ENCODE results near the gene GRP.

GRP gene

DNA sequence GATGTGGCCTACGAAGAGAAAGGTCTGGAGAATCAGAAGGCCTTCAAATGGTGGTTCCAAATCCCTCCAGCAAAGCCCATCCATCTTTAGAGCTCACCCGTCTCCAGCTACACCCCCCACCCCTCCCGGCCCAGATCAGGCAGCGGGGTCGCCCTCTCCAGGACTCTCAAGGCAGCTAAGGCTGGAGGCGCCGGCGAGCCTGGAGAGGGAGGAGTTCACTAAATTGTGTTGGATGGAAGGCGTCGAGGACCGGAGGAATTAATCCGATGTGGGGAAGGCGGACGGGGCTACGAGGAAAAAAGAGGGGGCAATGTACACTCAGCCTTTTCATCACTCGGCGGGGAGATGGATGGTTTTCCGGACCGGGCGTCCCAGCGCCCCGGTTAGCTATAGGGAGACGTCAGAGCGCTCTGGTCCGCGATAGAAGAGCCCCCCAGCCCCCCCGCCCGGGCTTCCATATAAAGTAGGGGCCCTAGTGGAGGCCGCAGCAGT lies at the start of gene GRP:
Gene GRP (plus strand): TSS at position 487 of the 492 bp plus-strand sequence. CDS start 108 bp downstream, outside the sequence.
- no peak for DNase-seq (ENCODE audit: low read depth in 2 of 2)

DNA sequence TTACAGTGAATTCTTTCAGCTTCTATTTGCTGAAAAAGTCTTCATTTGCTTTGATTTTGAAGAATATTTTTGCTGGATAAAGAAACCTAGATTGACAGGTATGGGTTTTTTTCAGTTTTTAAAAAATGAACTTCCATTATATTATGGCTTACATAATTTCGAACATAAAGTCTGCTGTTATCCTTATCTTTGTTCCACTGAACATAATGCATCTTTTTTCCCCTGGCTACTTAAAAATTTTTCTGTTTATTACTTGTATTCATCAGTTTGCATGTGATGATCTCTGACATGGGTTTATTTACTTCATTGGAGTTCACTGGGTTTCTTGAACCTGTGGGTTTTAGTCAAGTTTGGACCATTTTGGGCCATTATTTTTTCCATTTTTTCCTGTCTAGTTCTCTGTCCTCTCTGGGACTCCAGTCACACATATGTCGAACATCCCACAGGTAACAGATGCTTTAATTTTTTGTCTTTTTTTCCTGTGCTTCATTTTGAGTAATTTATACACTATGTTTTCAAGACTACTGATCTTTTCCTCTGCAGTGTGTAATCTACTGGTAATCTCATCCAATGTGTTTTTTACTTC lies 47.2 kb upstream of the GRP start:
- no peak for DNase-seq (ENCODE audit: low read depth in 2 of 2)

DNA sequence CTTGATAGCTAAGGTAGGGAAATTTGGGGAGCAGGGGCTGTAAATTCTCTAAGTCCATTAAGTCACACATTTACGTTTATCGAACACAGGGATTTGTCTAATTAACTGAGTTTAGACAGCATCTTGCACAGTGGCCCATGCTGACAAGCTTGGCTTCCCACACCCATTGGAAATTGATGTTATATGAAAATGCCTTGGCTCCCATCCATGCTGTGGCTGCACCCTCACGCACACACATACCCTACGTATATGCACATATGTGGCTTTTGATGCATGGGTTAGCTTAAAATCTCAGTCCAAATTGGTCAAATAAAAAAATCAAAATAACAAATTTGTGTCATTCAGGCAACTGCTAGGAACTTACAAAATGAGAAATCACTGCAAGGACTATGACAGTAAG lies 42.5 kb upstream of the GRP start:
- no peak for DNase-seq (ENCODE audit: low read depth in 2 of 2)

DNA sequence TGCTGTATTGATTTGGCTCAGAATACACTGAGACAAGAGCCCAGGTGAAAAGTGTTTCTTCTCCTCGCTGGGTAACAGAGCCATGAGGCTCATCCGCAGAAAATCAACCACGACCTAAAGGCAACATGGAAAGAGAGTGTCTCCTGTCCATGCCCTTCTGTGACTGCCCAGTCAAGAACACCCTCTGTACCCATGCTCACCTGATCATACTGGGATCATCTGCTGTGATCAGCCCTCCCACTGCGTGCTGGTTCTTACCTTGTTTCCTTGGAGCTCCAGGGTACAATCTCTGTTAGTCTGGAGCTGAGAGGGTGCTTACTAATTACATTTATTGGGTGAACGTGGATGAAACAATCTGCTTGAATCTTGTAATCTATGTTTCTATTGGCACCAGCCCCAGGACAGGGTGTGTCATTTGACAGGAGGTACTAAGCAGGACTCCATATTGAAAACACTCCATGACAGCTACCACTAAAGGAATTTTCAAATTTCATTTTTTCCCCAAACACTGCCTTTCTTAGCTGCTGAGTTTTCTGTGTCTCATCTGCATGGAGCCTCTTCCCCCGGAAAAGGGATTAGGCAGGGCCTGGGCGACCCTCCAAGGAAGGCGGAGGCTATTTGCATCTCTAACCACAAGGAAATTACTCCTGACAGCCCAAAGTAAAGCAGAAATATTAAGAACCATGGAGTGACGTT lies 39.7 kb upstream of the GRP start:
- DNase-seq (ENCODE audit: low read depth in 2 of 2), result no peak

DNA sequence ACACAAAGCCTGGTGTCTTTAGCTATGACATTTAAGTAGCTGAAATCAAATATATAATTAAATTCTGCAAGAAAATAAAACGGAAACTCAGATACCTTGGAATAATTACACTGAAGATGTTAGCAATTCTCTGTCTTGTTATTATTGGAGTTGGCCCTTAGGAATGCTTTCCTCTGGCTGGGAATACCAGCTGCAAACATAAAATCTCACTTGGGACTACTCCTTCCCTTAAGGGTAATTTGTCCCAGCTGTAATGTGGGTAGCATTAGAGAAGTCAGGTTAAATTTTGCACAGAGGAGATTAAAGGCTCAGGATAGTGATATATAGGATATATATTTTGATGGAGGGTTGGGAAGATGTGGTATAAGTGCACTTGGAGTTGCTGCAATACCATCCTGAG lies 37.3 kb upstream of the GRP start:
- no peak for DNase-seq (ENCODE audit: low read depth in 2 of 2)

DNA sequence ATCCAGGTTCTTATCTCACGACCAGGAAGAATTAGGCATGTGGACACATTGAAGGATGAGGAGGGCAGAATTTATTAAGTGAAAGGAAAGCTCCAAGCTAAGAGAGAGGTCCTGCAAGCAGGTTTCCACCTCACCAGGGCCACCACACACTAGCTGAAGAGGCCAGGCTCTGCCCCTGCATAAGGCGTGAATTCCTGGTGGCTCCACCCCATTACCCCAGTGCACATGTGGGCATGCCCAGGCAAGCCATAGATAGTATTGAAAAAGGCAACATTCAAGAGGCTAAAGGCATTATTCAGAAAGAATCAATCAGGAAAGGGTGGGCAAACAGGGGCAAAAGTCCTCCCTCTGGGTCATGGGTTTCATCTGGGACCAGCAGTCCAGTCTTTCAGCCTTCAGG lies 30.9 kb upstream of the GRP start:
- DNase-seq (ENCODE audit: low read depth in 2 of 2), result no peak

DNA sequence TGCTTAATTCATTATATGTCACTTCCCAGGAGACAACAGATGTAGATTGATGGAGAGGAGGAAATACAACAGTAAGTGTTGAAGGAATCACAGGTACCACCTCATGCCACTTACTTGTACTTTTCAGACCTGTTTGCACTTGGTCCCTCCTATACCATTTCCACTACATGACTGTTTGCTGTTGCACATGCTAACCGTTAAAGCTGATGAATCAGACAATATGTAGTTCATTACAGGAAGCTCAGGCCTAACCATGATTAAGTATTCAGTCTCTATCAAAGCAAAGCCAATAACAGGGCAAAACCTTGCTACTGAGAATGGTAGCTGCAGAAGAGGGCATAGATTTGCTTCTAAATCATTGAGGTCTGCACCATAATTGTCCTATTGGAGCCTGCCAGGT lies 30.2 kb upstream of the GRP start:
- no peak for DNase-seq (ENCODE audit: low read depth in 2 of 2)

DNA sequence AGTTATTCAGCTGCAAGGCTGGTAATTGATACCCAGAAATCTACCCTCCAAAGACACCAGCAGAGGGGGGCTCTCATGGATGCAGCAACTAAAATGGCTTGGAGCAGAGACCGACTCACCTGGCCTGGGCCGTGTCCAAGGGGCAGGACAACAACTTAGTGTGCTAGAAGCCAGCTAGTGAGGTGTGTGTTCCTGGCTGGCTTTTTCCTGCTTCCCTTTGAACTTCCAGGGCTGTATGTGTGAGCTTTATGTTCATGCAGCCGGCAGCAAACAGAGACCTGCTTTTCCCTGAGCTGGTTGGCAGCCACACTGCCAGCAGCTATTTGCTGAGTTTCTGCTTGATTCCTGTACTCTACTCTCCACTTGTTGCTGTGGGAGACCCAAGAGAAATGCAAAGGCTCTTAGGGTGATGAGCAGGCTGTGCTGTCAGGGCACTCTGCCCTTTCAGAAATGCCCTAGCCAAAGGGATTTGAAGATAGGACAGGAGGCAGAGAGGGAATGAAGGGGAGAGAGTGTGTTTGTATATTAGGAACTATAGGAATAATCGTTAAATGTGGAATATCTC lies 23.7 kb upstream of the GRP start:
- DNase-seq (ENCODE audit: low read depth in 2 of 2), result no peak

DNA sequence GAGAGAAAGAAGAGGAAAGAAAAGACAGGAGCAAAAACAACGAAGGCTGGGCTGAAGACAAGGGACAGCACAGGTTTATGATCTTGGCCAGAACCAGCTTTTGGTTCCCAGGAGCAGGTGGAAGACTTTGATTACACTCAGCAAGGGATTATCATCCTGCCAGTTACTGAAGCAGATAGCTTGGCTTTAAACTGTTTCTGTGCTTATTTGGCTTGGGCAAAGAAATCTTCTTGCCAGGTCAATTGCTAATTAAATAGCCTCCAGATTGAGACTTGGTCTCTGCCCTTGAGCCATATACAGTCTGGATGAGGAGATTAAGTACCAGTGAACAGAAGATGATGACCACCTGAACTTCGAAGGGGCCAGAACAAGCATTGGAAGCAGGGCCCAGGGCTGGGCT lies 22.3 kb upstream of the GRP start:
- DNase-seq (ENCODE audit: low read depth in 2 of 2), result no peak

DNA sequence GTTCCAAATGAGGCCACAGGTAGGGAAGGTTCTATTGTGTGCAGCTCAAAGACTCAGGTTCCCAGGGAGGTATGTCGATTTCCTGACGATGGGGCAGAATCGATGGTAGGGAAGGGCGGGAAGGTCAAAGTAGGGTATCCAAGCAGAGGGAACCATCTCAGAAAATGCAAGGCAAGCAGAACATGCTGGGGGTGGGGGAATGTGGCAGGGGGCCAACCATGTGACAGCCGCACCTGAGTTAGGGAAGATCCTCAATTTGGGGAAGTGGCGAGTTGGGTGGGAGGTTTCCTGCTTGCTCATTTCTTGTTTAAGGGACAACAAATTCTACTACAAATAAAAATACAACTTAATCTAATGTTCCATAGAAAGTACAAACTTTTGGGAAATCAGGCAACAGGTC lies 21.7 kb upstream of the GRP start:
- no peak for DNase-seq (ENCODE audit: low read depth in 2 of 2)

DNA sequence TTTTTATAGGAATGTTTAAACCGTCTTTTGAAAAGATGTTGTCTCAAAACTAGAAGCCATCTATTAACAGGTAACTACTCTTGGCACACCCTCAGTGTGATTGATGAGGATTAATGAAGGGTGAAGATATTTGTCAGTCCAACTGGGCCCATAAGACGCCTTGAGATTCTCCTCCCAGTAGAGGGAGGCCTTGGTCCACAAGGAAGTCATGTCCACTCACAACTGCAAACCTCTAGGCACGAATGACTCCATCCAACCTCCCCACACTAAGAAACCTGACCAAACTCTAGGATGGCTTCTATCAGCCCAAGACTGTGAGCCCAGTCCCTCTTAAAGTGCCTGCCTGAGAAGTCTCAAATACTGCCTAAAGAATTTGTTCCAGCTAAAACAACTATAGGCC lies 19.2 kb upstream of the GRP start:
- no peak for DNase-seq (ENCODE audit: low read depth in 2 of 2)

DNA sequence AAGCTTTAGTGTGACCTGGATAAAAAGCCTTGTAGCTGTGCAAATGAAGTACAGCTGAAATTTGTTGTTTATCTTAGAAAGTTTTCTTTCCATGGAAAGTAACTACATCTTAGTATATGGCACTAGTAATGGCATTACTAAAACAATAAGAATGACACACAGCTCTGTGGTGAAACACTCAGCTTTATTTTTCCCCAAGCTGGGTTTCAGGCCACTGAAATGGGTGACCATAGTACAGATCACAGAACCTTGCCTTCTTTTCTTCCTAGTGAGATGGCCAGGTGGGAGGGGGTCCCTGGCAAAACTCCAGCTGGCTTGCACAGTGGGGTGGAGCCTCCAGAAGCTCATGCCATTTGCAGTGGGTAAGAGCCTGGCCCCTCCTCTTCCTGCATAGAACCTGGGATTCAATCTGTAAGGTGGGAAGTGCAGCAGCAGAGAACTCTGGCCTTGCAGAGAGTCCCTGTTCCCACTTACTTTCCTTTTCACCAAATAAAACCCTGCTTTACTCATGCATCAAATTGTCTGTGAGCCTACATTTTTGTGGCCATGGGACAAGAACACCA lies 17.6 kb upstream of the GRP start:
- DNase-seq (ENCODE audit: low read depth in 2 of 2), result no peak

DNA sequence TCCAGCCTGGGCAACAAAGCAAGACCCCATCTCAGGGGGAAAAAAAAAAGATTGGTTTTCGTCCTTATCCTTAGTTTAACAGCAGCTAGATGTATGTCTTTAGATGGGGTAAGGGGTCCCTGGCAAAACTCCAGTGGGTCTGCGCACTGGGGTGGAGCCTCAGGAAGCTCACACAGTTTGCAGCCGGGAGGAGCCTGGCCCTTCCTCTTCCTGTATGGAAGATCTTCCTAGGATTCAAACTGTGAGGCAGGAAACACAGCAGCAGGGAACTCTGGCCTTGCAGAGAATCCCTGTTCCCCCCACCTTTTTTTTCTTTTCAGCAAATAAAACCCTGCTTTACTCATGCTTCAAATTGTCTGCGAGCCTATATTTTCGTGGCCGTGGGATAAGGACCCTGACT lies 12.5 kb upstream of the GRP start:
- no peak for DNase-seq (ENCODE audit: low read depth in 2 of 2)

DNA sequence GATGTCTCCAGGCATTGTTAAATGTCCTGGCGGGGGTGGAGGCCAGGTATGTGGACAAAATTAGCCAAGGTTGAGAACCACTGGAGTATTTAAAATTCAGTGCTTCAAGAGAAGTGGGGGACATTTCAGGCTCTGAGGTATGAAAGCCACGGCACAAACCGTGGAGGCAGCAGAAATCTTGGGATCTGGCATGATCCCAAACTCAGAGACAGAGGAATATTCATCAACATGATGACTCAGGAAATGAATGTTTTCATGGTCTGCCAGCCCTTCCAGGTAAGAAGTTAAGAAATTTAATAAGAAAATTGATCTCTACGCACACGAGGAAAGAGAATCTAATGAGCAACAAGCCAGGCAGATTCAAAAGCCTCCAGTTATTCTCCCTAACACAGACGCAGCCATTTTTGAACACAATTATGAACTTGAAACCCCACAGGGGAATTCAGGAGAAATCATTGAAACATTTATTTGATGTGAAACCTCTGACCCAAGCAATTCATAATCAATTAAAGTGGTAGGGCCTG lies 11.3 kb upstream of the GRP start:
- no peak for DNase-seq (ENCODE audit: low read depth in 2 of 2)

DNA sequence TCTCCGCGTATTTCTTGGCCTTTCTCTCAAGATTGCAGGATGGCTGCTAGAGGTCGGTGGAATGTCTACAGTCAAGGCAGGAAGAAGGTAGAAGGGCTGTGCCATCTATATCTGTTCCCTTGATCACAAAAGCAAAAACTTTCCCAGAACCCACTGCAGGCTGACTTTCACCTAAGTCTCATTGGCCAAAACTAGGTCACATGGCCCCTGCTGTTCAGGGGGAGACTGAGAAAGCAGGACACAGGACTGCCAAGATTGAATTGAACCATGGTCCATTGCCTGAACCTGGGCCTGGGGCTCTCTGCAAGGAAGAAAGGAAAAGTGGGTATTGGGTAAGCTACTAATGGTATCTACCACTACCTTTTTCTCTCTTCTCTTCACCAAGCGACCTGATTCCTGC lies 9.7 kb upstream of the GRP start:
- no peak for DNase-seq (ENCODE audit: low read depth in 2 of 2)

DNA sequence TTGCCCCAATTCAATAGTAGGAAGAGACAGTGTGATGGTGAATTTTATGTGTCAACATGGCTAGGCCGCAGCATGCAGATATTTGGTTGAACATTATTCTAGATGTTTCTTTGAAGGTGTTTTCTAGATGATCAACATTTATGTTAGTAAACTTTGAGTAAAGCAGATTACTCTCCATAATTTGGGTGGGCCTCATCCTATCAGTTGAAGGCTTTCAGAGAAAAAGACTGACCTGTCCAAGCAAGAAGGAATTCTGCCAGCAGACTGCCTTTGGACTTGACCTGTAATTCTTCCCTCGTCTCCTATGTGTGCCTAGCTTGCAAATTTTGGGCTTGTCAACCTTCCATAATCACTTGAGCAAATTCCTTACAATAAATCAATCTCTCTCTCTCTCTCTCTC lies 8.3 kb upstream of the GRP start:
- DNase-seq (ENCODE audit: low read depth in 2 of 2), result no peak

DNA sequence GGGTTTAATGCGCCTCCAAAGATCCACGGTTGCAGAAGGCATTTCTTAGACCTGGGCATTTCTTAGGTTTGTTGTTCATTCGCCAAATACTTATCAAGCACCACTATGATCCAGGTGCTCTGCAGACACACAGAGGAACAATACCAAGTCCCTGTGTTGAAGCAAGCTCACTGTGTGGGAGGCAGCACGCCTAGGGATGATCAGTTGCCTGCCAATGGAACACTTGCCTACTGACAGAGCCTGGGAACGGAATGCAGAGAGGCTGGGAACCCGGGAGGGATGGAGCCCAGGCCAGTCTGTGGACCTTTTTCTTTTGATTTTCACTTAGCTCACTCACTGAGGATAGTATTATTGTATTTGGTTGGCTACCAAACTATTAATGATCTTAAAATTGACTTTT lies 1.9 kb upstream of the GRP start:
- DNase-seq (ENCODE audit: low read depth in 2 of 2), result no peak

DNA sequence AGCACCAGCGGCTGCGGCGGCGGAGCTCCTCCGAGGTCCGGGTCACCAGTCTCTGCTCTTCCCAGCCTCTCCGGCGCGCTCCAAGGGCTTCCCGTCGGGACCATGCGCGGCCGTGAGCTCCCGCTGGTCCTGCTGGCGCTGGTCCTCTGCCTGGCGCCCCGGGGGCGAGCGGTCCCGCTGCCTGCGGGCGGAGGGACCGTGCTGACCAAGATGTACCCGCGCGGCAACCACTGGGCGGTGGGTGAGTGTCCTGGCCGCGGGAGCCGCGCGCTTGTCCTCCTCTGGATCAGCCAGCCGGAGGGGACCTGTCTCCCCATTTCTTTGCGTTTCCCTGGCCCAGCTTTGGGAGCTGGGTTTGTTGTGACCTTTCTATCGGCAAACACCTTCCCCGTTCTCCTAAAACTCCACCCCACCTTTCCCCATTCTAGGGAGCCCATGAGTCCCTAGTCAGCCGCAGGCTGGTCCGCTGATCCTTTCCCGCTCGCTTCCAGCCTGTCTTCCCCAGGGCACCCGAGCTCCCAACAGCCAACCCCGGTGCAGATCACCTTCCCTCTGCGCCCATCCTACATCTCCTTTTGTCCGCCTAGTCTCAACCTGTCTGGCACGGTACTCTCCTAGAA lies 316 bp downstream of the GRP start:
- no peak for DNase-seq (ENCODE audit: low read depth in 2 of 2)

DNA sequence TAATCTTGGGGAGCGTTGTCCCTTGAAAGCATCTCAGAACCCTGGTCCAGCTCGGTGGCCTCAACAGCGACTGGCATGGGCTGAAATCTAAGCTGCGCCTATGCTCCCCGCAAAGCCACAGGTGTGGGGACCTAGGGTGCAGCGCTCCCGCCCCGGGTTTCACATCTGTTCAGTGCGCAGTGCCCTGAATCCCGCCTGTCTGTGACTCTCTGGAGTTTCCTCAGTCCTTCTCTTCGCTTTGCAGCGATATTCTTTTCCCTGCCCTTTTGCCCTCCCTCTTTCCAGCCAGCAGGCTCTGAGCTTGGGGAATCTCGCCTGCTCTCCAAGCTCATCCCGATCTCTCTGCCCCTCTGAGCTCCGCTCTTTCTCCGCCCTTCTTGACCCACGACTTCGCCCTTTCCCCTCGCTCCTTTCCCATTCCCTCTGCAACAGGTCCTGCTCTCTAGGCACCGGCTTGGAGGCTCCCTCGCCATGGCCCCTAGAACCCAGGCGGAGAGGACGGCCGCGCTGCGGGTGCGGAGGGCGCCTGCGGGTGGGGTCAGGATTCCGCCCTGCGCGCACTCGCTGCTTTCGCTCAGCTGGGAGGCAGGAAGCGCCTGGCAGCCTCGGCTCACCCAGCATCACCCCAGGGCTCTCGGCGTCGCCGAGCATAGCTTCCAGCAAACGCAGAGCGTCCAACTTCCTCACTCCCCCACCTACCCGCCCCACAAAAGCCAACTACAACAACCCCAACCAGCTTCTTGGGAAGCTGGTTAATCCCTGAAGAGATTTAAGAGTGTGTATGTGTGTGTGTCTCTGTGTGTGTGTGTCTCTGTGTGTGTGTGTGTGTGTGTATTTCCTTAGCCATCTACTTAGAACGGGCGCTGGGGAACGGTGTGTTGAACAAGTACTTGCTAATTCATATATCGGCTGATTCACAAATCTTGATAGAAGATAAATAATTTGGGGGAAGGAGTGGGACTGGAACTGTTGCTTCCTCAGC lies 1.1 kb downstream of the GRP start:
- DNase-seq (ENCODE audit: low read depth in 2 of 2), result no peak

DNA sequence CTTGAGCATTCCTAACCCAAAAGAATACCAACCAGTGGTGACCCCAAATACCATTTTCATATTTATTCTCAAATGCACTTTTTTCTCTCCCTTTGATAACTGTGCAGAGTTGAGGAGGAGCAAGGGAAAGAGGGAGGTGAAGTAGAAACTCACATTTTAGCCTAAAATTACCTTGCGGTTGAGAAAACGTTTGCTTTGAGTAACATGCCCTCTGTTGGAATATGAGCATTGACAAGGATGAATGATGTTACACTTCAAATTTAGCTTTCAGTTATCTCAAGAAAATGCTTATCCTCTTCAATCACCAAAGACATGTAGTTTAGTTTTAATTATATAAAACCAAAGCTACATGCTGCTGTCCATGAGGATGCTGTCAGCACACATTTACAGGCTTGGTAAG lies 2.4 kb downstream of the GRP start:
- no peak for DNase-seq (ENCODE audit: low read depth in 2 of 2)

DNA sequence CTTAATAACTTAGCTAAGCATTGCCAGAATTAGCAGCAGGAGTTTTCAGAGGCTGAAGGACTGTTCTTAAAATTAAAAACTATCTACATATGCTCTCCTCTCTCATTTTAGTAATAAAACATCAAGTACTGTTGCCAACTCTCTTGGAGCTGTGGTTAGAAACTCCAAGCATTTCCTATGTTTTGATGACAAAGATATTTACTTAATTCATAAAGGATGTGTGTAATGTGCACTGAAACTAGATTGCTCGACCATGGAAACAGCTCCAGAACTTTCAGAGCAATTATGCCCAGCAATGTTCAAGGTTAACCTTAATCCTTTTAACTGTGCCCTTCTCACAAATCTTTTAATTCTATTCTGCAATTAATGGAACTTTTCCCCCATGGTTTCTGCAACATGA lies 8.4 kb downstream of the GRP start:
- DNase-seq (ENCODE audit: low read depth in 2 of 2), result no peak
